Measurements from ENCODE around the gene SCN1B. TPM values are rescaled to one million over a fixed set of nuclear protein-coding genes. Genes with fewer than 3 reads are reported as not detected.

SCN1B gene
- total RNA-seq, 1 donor = 4.7 TPM

GRCh38 chr19:35031072-35031881, 1.0 kb downstream of the SCN1B start:
- peak overlapping the region; percentile 66 for H3K4me3 ChIP-seq (ENCODE audit: insufficient read depth, low read length)
- peak overlapping the region; percentile 77 for H3K4me2 ChIP-seq (ENCODE audit: insufficient read depth, low read length)
- H3K36me3 ChIP-seq (ENCODE audit: insufficient read depth, low read length) = peaks cover 16% of the 10 kb centered on the region
- H3K27ac ChIP-seq (ENCODE audit: low read depth, low read length) = no peak overlapping the region
- H3K9me3 ChIP-seq (ENCODE audit: low read depth, low read length) = no peaks in the 10 kb centered on the region
- no peaks in the 10 kb centered on the region for H4K20me1 ChIP-seq (ENCODE audit: insufficient read depth, low read length)
- peak overlapping the region; percentile 84 for H2AFZ ChIP-seq (ENCODE audit: low read length)
- TF ChIP-seq CTCF (IDR thresholded peaks at IDR 0.05; ENCODE audit: extremely low read depth, low read depth, low read length) = no peak
- H3K4me1 ChIP-seq (ENCODE audit: insufficient read depth, low read length) = peaks cover 5% of the 10 kb centered on the region
- H3K79me2 ChIP-seq (ENCODE audit: insufficient read depth, low read length) = no peaks in the 10 kb centered on the region
- DNase-seq (ENCODE audit: insufficient read length, low spot score, missing footprints) = peak; percentile 95
- no peaks in the 10 kb centered on the region for H3K27me3 ChIP-seq (ENCODE audit: insufficient read depth, low read length)

- H3K27ac ChIP-seq (ENCODE audit: low read depth, low read length) = no peak overlapping the region
- no peak overlapping the region for H2AFZ ChIP-seq (ENCODE audit: low read length)
- H3K9me3 ChIP-seq (ENCODE audit: low read depth, low read length) = no peaks in the 10 kb centered on the region
- H3K27me3 ChIP-seq (ENCODE audit: insufficient read depth, low read length) = no peaks in the 10 kb centered on the region
- no peaks in the 10 kb centered on the region for H3K79me2 ChIP-seq (ENCODE audit: insufficient read depth, low read length)
- DNase-seq (ENCODE audit: insufficient read length, low spot score, missing footprints) = peak; percentile 75
- H3K4me2 ChIP-seq (ENCODE audit: insufficient read depth, low read length) = no peak overlapping the region
- H3K4me3 ChIP-seq (ENCODE audit: insufficient read depth, low read length) = no peak overlapping the region
- peaks cover 6% of the 10 kb centered on the region for H3K36me3 ChIP-seq (ENCODE audit: insufficient read depth, low read length)
- no peak for TF ChIP-seq CTCF (IDR thresholded peaks at IDR 0.05; ENCODE audit: extremely low read depth, low read depth, low read length)
- peaks cover 5% of the 10 kb centered on the region for H3K4me1 ChIP-seq (ENCODE audit: insufficient read depth, low read length)
- no peaks in the 10 kb centered on the region for H4K20me1 ChIP-seq (ENCODE audit: insufficient read depth, low read length)
Observed at GRCh38 chr19:35032356-35032865, 2.1 kb downstream of the SCN1B start.

GRCh38 chr19:35033067-35034004, 3.1 kb downstream of the SCN1B start:
- peak; percentile 72 for DNase-seq (ENCODE audit: insufficient read length, low spot score, missing footprints)
- no peak overlapping the region for H3K27ac ChIP-seq (ENCODE audit: low read depth, low read length)
- no peaks in the 10 kb centered on the region for H3K79me2 ChIP-seq (ENCODE audit: insufficient read depth, low read length)
- H3K27me3 ChIP-seq (ENCODE audit: insufficient read depth, low read length) = no peaks in the 10 kb centered on the region
- no peak overlapping the region for H2AFZ ChIP-seq (ENCODE audit: low read length)
- H3K36me3 ChIP-seq (ENCODE audit: insufficient read depth, low read length) = no peaks in the 10 kb centered on the region
- no peaks in the 10 kb centered on the region for H4K20me1 ChIP-seq (ENCODE audit: insufficient read depth, low read length)
- H3K9me3 ChIP-seq (ENCODE audit: low read depth, low read length) = no peaks in the 10 kb centered on the region
- TF ChIP-seq CTCF (IDR thresholded peaks at IDR 0.05; ENCODE audit: extremely low read depth, low read depth, low read length) = no peak
- H3K4me3 ChIP-seq (ENCODE audit: insufficient read depth, low read length) = no peak overlapping the region
- no peak overlapping the region for H3K4me2 ChIP-seq (ENCODE audit: insufficient read depth, low read length)
- peaks cover 5% of the 10 kb centered on the region for H3K4me1 ChIP-seq (ENCODE audit: insufficient read depth, low read length)

Measured in osteoblast (primary cell).